ENCODE results near the gene ZSCAN32. TPM values are rescaled to one million over a fixed set of nuclear protein-coding genes. Genes with fewer than 3 reads are reported as not detected.

Gene ZSCAN32
- total RNA-seq (2014; rRNA removed; shearing (Covaris generic)): 6.7 and 8.1 TPM in 2 replicates

GRCh38 chr16:3400779-3401688 lies at the start of gene ZSCAN32, which contains the start of gene ZNF174:
Gene ZSCAN32, minus strand, starts transcription at chr16:3401004. Its CDS starts 3,447 bp downstream, at chr16:3397557.
Gene ZNF174, plus strand, starts transcription at chr16:3401215. Its CDS starts 790 bp downstream, at chr16:3402005.
- DNase-seq (ENCODE audit: low read depth): peak; percentile 98

- DNase-seq (ENCODE audit: low read depth): peak; percentile 73
These were observed 43.2 kb upstream of the ZSCAN32 start for GRCh38 chr16:3444032-3444388.

GRCh38 chr16:3443108-3444031 lies 42.6 kb upstream of the ZSCAN32 start, which contains the start of the genes NAA60 and ZNF597:
Gene NAA60, plus strand, starts transcription at chr16:3443680. Its CDS starts 32,548 bp downstream, at chr16:3476228.
Gene ZNF597, minus strand, starts transcription at chr16:3443504. Its CDS starts 351 bp downstream, at chr16:3443153.
- peak; percentile 92 for DNase-seq (ENCODE audit: low read depth)

- no peak for DNase-seq (ENCODE audit: low read depth)
These were observed 38.8 kb upstream of the ZSCAN32 start for GRCh38 chr16:3439637-3440036.

GRCh38 chr16:3434373-3434772 lies 33.6 kb upstream of the ZSCAN32 start:
- no peak for DNase-seq (ENCODE audit: low read depth)

GRCh38 chr16:3431779-3432219 lies 31.0 kb upstream of the ZSCAN32 start:
- no peak for DNase-seq (ENCODE audit: low read depth)

GRCh38 chr16:3413730-3414379 lies 13.1 kb upstream of the ZSCAN32 start:
- no peak for DNase-seq (ENCODE audit: low read depth)

GRCh38 chr16:3408561-3409197 lies 7.9 kb upstream of the ZSCAN32 start:
- no peak for DNase-seq (ENCODE audit: low read depth)

- DNase-seq (ENCODE audit: low read depth): peak; percentile 3
These were observed 1.1 kb upstream of the ZSCAN32 start for GRCh38 chr16:3401719-3402397.

- no peak for DNase-seq (ENCODE audit: low read depth)
These were observed 392 bp downstream of the ZSCAN32 start for GRCh38 chr16:3400446-3400778.

- DNase-seq (ENCODE audit: low read depth): no peak
These were observed 11.0 kb downstream of the ZSCAN32 start for GRCh38 chr16:3389663-3390338.

GRCh38 chr16:3388325-3388724 lies 12.5 kb downstream of the ZSCAN32 start:
- no peak for DNase-seq (ENCODE audit: low read depth)

GRCh38 chr16:3383045-3383448 lies 17.8 kb downstream of the ZSCAN32 start:
- DNase-seq (ENCODE audit: low read depth): no peak

GRCh38 chr16:3377917-3378316 lies 22.9 kb downstream of the ZSCAN32 start:
- DNase-seq (ENCODE audit: low read depth): no peak

GRCh38 chr16:3375680-3376079 lies 25.1 kb downstream of the ZSCAN32 start:
- DNase-seq (ENCODE audit: low read depth): no peak

- no peak for DNase-seq (ENCODE audit: low read depth)
These were observed 31.7 kb downstream of the ZSCAN32 start for GRCh38 chr16:3369073-3369472.

GRCh38 chr16:3364774-3365427 lies 35.9 kb downstream of the ZSCAN32 start:
- DNase-seq (ENCODE audit: low read depth): peak; percentile 94

- no peak for DNase-seq (ENCODE audit: low read depth)
These were observed 37.0 kb downstream of the ZSCAN32 start for GRCh38 chr16:3363793-3364192.

- DNase-seq (ENCODE audit: low read depth): no peak
These were observed 37.9 kb downstream of the ZSCAN32 start for GRCh38 chr16:3362931-3363330.

Measured in RPMI7951 (cell line).